Breast epithelium (tissue), 3 donors: ENCODE results near the gene MAML3.

Experiments used
- POLR2AphosphoS5 ChIP-seq, 3 donors: sonication (generic); formaldehyde crosslinking; IDR thresholded peaks; one replicate each; pipeline ENCODE4 v1.6.1; 2017; ENCODE audit warnings: antibody characterized with exemption in 3 of 3
- TF ChIP-seq, protein P1 (sequence below), 3 donors: fragments of 450-650 bp; IDR thresholded peaks; one replicate each; pipeline ENCODE4 v1.5.1; 2016 to 2017; ENCODE audit warnings: antibody characterized with exemption in 3 of 3, mild to moderate bottlenecking in 3 of 3, moderate library complexity in 3 of 3

DNA sequence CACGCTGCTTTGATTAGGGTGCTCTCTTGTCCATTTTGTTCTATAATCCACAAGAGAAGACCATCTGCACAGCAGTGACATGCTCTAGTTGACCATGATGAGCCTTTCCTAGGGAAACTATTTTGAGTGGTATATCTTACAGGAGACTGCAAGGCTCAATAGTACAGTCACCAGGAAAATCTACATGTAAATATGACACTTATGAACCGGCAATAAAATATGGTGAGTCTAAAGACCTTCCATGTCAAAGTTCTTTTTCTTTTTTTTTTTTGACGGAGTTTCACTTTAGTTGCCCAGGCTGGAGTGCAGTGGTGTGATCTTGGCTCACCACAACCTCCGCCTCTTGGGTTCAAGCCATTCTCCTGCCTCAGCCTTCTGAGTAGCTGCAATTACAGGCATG, 384.6 kb downstream of the MAML3 start:
- TF ChIP-seq, protein P1, sequence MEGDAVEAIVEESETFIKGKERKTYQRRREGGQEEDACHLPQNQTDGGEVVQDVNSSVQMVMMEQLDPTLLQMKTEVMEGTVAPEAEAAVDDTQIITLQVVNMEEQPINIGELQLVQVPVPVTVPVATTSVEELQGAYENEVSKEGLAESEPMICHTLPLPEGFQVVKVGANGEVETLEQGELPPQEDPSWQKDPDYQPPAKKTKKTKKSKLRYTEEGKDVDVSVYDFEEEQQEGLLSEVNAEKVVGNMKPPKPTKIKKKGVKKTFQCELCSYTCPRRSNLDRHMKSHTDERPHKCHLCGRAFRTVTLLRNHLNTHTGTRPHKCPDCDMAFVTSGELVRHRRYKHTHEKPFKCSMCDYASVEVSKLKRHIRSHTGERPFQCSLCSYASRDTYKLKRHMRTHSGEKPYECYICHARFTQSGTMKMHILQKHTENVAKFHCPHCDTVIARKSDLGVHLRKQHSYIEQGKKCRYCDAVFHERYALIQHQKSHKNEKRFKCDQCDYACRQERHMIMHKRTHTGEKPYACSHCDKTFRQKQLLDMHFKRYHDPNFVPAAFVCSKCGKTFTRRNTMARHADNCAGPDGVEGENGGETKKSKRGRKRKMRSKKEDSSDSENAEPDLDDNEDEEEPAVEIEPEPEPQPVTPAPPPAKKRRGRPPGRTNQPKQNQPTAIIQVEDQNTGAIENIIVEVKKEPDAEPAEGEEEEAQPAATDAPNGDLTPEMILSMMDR (IDR thresholded peaks at IDR 0.05) = no peak
- no peak for TF ChIP-seq POLR2AphosphoS5 (IDR thresholded peaks at IDR 0.05)
